ES-I3 (cell line): Measurements from ENCODE around the gene MYO1B.

Experiments
- H3K36me3 ChIP-seq: 2 replicates; pipeline ENCODE4 v1.6.1; 2013; ENCODE audit warnings: mild to moderate bottlenecking, low read length, control low read depth, moderate library complexity; ENCODE audit not compliant: insufficient read depth
- H3K4me1 ChIP-seq: 2 replicates; pipeline ENCODE4 v1.6.1; 2013; ENCODE audit warnings: mild to moderate bottlenecking, control low read depth, low read length; ENCODE audit not compliant: insufficient read depth
- H3K9ac ChIP-seq: 2 replicates; pipeline ENCODE4 v1.6.1; 2013; ENCODE audit warnings: low read depth, mild to moderate bottlenecking, low read length, moderate library complexity
- H3K9me3 ChIP-seq: 2 replicates; pipeline ENCODE4 v1.6.1; 2013; ENCODE audit warnings: mild to moderate bottlenecking, low read length, moderate library complexity; ENCODE audit not compliant: control insufficient read depth, insufficient read depth

MYO1B gene

GRCh38 chr2:191257934-191258333 is 12.7 kb downstream of the MYO1B start:
- no peak overlapping the region for H3K9ac ChIP-seq
- H3K36me3 ChIP-seq, result no peaks in the 10 kb centered on the region
- no peaks in the 10 kb centered on the region for H3K9me3 ChIP-seq
- peaks cover 14% of the 10 kb centered on the region for H3K4me1 ChIP-seq

GRCh38 chr2:191258996-191259395 is 13.8 kb downstream of the MYO1B start:
- Histone ChIP-seq H3K9me3 (no peaks in the 10 kb centered on the region), H3K4me1 (peaks cover 17% of the 10 kb centered on the region), H3K36me3 (no peaks in the 10 kb centered on the region), H3K9ac (no peak overlapping the region)

DNA sequence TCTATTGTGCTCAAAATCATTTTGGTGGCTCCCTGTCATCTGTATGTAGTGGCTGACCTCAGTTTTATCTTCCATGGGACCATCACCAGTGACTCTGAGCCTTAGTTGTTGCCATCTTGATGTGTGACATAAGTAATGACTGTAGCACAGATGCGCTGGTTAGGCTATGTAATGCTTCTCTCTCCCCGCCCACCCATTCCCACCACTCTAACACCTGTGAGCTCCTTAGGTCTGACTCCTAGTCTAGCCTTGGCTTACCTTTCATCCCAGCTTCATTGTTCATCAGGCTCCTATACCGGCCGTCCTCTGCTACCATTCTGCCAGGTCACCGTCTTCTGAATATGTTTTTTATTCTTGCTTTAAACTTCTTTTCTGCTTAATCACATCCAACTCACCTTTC is 17.2 kb downstream of the MYO1B start:
- H3K4me1 ChIP-seq, result peaks cover 17% of the 10 kb centered on the region
- no peak overlapping the region for H3K9ac ChIP-seq
- H3K9me3 ChIP-seq, result no peaks in the 10 kb centered on the region
- no peaks in the 10 kb centered on the region for H3K36me3 ChIP-seq

DNA sequence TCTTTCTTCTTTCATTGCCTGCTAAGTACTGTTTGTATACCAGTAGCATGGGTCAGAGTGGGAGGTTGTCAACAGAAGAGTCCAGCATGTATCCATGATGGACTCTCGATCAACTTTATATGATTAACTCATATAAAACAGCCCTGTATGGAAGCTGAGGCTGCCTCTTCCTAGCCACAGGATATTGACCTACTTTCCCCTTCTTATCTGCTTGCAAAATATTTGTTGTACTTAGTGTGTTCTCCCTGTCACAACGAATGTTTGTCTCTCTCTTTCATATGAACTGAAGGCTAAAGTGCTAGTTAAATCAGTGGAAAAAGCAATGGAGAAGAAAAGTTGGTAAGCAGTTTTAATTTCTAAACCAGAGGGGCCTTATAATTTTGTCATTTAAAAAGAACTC is 17.8 kb downstream of the MYO1B start:
- Histone ChIP-seq H3K9ac (no peak overlapping the region), H3K4me1 (peaks cover 17% of the 10 kb centered on the region), H3K36me3 (no peaks in the 10 kb centered on the region), H3K9me3 (no peaks in the 10 kb centered on the region)

- Histone ChIP-seq H3K9me3 (no peaks in the 10 kb centered on the region), H3K9ac (no peak overlapping the region), H3K36me3 (no peaks in the 10 kb centered on the region), H3K4me1 (peaks cover 17% of the 10 kb centered on the region)
Measured at GRCh38 chr2:191264647-191265081, 19.5 kb downstream of the MYO1B start.

DNA sequence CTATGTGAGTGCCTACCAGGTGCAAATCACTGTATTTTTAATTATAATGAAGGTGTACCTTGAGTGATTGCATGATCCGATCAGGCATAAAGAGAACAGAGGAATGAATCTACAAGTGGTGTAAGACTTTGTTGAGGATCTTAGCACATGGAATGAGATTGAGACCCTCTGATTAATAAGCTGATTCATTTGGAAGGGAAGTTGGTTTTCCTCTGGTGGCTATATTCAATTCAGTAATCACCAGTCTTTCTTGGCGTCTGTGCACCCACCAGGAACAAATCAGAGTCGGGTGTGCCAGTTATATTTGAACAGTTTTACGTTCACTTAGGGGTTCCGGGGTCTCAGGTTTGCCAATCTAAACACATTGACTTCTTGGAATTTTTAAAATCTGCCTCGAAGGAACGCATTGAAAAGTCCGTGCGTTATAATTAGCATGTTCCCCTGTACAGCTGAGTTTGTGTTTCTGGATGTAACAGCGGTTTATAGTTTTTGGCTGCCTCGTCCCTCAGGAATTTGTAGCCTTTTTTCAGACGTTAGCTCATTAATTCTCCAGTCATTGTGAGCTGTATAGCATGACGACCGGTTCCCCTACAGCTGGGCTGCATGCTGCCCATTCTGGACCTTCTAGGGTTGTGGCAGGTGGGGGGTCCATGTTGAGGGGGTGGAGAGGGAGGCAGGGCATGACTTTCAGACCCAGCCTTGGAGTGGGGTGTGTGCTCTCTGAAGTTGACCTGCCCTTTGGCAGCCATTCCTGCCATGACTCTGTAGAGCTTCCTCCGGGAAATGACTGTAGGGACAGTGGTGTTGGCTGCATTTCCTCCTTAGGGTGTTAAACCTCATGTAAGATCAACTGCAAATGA is 20.3 kb downstream of the MYO1B start:
- H3K9ac ChIP-seq, result no peak overlapping the region
- H3K9me3 ChIP-seq, result no peaks in the 10 kb centered on the region
- H3K36me3 ChIP-seq, result no peaks in the 10 kb centered on the region
- H3K4me1 ChIP-seq, result peaks cover 20% of the 10 kb centered on the region

DNA sequence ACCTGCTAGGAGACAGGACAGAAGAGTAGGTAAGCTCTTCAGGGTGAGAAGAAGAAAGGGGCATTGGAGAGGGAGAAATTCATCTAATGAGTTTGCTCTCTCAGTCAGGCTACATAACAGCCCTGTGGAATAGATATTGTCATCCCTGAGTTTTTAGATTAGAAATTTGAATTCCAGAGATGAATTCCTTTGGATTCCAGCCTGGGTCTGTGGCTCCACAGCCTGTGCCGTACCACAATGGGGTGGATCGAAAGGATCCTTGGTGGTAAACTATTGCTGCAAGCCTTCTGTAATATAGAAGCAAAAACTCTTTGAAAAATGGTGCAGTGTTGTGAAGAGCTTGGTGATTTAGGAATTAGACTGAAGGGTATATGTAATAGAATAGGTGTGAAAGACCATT is 21.0 kb downstream of the MYO1B start:
- H3K4me1 ChIP-seq, result peaks cover 26% of the 10 kb centered on the region
- H3K36me3 ChIP-seq, result no peaks in the 10 kb centered on the region
- no peaks in the 10 kb centered on the region for H3K9me3 ChIP-seq
- H3K9ac ChIP-seq, result no peak overlapping the region

- Histone ChIP-seq H3K9me3 (no peaks in the 10 kb centered on the region), H3K9ac (no peak overlapping the region), H3K36me3 (no peaks in the 10 kb centered on the region), H3K4me1 (peaks cover 20% of the 10 kb centered on the region)
Measured at GRCh38 chr2:191268596-191268995, 23.4 kb downstream of the MYO1B start.

GRCh38 chr2:191270306-191271161 is 25.3 kb downstream of the MYO1B start:
- H3K36me3 ChIP-seq, result no peaks in the 10 kb centered on the region
- no peaks in the 10 kb centered on the region for H3K9me3 ChIP-seq
- no peak overlapping the region for H3K9ac ChIP-seq
- peaks cover 15% of the 10 kb centered on the region for H3K4me1 ChIP-seq

DNA sequence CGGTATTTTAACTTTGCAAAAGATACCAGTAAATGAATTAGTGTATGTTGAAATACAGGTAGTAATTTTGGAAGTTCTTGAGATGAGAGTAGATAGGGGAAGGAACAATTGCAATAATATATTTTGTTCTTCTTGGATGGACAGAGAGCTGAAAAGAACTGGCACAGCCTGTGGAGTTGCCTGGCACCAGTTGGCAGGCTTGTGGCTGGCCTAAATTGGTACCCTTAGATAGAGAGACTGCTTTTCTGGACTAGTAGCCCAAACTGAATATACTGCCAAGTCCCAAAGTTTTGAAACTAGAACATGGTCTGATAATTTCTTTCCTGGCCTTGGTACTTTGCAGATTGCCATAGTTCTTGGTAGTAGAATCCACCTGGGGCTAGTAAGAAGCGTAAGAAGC is 26.9 kb downstream of the MYO1B start:
- Histone ChIP-seq H3K9ac (no peak overlapping the region), H3K9me3 (no peaks in the 10 kb centered on the region), H3K36me3 (no peaks in the 10 kb centered on the region), H3K4me1 (peaks cover 8% of the 10 kb centered on the region)

GRCh38 chr2:191274413-191274815 is 29.2 kb downstream of the MYO1B start:
- Histone ChIP-seq H3K4me1 (peaks cover 8% of the 10 kb centered on the region), H3K36me3 (no peaks in the 10 kb centered on the region), H3K9ac (no peak overlapping the region), H3K9me3 (no peaks in the 10 kb centered on the region)

DNA sequence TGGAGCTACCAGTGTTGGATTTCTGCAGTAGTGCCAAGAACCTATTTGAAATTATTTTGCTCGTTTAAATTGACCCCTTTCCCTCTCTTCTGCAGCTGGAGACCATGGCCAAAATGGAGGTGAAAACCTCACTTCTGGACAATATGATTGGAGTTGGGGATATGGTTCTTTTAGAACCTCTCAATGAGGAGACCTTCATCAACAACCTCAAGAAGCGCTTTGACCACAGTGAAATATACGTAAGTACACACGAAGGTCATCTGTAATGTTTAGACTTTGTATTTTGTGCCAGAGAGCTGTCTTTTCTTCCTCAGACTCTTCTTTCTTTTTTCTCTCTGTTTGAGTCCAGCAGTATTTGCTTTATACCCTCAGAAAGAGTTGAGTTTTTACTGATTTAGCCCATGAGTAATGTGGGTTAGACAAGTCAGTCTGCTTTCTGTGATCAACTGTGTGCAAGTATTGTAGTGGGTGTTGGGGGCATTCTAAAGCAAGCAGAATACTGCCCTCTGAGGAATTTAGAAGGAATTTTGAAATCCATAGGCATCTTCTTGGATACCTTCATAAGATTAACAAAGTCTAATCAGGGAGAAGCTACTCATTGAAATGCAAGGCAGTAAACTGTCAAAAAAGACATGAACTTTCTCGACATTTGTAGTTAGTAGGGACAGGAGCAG is 31.7 kb downstream of the MYO1B start:
- Histone ChIP-seq H3K9ac (no peak overlapping the region), H3K9me3 (no peaks in the 10 kb centered on the region), H3K4me1 (peaks cover 6% of the 10 kb centered on the region), H3K36me3 (no peaks in the 10 kb centered on the region)

- Histone ChIP-seq H3K4me1 (peaks cover 6% of the 10 kb centered on the region), H3K9me3 (no peaks in the 10 kb centered on the region), H3K36me3 (no peaks in the 10 kb centered on the region), H3K9ac (no peak overlapping the region)
Measured at GRCh38 chr2:191280290-191280689, 35.1 kb downstream of the MYO1B start.
